DMS153 treated with DMSO at 0.1 percent for 48 hours (cell line): Measurements from ENCODE around the gene STON2.
A peak's percentile ranks its signal among the peaks of the same experiment; 100 is the strongest.

Source experiments
- DNase-seq: peaks from one replicate; lab custom pipeline; 2025; ENCODE audit not compliant: unreplicated experiment; lab: John Stamatoyannopoulos, UW

Gene STON2

DNA sequence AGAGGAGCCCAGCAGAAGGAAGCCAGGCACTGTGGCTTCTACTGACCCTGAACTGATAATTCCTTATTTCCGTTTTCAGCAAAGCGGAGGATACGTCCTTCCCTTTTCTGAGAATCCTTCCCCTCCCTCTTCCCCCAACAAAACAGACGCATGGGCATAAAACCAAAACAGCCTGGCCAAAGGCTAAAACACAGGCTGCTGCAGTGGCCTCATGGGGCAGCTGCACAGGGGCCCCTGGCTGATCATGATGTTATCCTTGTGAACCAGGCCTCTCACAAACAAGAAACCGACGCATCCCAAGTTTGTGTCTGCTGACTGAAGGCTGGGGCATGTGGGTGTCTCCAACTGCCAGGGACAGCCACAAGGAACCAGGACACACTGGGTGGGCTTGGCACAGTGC, 23.4 kb upstream of the STON2 start:
- DNase-seq: no peak

DNA sequence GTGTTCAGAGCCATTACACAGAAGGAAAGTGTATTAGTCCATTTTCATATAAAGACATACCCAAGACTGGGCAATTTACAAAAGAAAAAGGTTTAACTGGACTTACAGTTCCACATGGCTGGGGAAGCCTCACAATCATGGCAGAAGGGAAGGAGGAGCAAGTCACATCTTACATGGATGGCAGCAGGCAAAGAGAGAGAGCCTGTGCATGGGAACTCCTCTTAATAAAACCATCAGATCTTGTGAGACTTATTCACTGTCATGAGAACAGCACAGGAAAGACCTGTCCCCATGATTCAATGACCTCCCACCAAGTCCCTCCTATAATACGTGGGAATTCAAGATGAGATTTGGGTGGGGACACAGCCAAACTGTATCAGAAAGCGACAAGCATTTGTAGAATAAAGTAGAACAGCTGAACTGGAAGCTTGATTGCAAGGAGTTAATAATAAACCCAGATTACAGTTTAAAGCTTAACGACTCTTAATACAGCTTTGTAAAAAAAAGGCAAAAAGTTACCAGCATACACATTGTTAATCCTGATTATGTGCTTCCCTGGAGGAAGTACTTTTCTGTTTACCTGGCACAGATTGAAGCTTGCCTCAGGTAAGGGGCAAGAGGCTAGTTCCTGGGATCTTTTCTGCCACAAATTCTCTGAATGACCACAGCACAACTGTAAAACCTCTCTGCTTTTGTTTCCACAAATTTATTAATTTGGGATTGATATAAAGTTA, 18.1 kb upstream of the STON2 start:
- no peak for DNase-seq

DNA sequence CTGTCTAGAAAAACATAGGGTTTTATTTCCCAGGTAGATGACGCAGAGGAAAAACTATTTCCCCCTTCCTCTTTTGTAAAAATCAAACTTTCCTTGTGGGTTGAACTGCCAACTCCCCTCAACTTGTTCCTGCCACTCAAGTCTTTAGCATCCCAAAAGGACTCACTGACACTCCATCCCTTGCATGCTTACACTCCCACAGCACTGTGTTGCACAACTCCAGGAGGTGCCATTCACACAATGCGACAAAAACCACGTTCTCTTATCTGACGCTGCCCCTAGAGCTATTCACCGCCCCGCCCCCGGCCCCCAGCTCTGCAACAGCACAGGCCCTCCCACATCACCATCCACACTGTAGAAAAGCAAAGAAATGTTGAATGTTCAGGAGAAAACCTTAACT, 16.9 kb upstream of the STON2 start:
- no peak for DNase-seq

DNA sequence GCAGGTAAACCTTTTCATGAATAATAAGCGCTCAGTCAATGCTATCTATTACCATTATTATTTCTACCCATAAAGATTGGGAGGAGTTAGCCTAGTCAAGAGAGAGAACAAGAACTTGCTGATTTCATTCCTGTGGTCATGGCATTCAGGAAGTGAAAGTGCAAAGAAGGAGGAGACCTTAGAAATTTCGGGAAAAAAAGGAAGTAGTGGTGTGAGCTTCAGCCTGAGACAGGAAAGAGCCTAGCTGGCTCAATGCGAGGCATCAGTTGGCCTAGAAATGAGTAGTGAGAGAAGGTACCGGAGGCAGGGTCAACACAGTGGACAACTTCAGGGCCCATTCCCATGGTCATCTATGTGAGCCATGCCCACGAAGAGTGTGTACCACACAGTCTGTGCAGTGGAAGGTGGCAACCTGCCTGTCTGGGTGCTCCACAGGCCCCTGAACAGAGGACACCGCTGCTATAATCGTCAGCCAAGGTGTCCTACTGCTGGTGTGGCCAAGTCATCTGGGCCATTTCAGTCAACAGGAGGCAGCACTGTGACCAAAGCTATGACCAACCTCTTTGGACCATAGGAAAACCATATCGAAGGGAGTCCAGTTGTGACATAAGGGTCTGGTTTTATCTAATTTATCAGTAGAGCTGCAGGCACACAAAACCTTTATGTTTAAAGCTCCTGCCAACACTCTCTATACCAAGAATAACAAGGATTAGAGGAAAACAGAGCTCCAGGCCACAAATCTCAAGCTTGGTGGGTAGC, 16.2 kb upstream of the STON2 start:
- no peak for DNase-seq

DNA sequence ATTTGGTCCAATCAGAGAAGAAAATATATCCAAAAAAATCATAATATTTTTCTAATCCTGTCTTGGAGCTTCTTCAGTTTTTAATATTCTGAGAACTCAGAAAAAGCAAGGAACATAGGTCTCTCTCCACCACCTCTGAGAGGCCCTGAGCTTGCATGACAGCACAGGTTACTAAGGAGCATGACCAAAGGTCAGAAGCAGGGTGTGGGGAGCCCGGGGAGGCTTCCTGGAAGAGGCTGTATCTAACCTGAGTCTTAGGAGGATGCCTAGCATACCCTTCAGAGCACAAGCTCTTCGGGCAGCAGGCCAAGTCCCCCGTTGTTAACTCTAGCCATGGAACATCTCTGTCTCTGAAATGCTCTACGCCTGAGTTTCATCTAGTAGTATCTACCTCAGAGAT, 15.7 kb upstream of the STON2 start:
- DNase-seq: no peak

DNA sequence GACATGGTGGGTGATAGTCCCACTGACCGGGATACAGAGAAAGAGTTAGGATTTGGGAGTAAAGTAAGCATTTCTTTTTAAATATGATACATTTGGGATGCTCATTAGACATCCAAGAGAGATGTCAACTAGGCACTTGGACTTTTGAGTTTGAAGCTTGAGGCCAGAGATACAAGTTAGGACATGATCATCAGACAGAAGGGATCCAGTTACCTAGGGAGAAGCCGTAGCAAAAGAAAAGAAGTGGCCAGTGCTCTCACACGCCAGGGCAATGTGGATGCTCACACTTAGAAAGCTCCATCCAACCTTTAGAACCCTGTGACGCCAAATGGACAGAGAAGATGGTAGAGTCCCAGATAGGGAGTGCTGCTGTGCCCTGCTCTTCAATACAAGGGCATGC, 14.0 kb upstream of the STON2 start:
- DNase-seq: no peak

DNA sequence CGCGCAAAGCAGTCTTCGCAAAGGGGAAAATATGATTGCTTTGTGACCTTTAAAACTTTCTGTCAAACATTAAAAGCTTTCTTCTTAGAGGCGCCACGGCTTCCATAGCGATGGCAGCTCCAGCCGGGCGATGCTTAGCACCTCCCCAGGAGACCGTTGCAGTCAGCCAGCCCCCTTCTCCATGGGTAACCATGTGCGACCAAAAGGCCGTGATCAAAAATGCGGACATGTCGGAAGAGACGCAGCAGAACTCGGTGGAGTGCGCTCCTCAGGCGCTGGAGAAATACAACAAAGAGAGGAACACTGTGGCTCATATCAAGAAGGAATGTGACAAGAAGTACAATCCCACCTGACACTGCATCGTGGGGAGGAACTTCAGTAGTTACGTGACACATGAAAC, 12.7 kb upstream of the STON2 start:
- no peak for DNase-seq

DNA sequence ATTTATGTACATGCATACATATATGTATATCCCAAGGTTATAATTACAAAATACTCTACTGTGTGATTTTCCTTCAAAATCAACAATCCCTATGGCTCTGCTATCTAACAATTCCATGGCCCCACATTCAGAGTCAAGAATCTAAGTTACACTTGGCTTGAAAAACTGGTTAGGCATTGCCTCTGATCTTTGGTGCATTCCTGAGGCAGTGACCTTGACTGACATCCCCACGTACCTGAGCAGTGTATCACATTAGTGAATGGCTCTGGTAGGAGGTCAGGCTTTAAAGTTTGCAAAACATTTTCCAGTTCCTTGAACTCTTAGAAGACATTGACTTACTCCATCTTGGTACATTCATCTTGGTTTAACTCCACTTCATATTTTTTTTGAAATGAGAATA, 8.5 kb upstream of the STON2 start:
- DNase-seq: no peak

DNA sequence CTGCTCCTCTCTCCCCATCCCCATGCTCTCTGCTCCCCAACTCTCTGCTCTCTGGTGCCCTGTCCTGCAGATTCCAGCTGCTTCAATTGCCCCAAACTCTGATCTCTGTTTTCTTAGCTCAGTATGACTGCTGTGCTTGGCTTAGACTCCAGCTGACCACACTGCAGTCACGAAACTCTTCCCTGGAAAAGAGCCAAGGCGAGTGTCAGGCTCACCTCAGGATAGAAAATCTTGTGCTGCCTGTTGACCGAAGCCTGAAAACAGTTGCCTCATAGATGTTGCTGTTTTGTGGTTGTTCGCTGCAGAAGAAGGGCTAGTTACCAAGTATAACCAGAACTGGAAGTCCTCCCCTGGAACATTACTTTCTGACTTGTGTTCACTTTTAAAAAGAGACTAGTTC, 6.7 kb upstream of the STON2 start:
- no peak for DNase-seq

DNA sequence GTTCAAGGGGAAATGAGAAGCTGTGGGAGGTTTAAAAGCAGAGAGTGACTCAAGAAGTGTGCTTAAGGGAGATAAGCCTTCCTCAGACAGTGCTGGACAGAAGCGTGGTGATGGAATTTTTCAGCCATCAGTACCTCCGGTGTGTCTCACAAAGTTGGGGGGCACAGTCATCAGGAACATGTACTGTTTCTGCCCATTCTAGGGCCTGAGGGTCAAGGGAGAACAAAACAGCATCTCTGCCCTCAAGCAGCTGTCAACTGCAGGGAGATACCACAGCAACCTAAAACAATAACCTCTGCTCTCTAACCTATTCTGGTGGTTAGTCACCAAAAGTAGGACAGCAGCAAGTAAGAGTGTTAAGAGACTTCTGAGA, 2.0 kb upstream of the STON2 start:
- DNase-seq: no peak

DNA sequence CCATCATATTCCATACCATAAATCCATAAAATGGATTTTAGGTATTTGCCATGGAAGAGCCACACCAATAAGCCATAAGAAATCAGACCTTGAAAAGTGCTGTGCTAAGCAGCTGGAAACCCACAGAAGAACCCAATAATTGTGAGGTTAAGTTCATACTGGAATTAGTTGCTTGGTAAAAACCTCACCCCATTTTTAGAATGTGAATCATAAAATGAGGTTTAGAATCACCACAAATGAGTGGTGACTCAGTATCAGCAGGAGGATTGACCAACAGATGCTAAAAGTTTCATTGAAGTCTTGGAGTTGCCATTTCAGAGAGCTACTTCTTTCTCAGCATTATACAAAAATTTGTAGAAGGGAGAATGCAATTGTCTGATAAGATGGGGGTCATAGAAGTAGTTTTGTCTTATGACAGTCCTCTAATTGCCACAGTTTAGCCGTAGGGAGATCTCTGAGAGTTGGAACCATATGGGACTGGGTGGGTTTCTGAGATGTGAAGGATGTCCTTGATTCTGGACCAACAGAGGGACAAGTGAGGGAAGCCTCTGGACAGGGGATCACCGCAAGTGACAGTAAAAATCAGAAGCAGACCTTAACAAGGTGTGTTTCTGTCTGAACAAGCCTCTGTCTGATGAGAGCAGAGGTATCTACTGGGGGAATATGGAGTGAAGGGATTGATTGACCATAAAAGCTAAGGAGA, 1.4 kb upstream of the STON2 start:
- DNase-seq: no peak

DNA sequence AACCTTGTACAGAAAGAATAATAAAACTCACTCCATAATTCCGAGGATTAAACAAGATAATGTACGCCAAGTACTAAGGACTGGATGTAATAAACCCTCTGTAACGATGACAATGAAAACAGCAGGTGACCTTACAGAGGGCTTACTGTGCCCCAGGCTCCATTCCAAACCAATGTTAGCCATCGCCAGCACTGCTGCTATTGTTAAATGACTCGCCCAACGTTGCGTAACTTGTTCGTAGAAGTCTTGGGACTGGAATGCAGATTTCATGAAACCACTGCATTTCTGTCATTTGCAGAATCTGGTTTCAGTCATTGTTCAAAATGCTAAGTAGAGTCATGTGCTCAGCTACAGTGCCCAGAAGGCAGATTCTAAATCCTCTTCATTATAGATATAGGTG, 728 bp upstream of the STON2 start:
- DNase-seq: peak; percentile 7

DNA sequence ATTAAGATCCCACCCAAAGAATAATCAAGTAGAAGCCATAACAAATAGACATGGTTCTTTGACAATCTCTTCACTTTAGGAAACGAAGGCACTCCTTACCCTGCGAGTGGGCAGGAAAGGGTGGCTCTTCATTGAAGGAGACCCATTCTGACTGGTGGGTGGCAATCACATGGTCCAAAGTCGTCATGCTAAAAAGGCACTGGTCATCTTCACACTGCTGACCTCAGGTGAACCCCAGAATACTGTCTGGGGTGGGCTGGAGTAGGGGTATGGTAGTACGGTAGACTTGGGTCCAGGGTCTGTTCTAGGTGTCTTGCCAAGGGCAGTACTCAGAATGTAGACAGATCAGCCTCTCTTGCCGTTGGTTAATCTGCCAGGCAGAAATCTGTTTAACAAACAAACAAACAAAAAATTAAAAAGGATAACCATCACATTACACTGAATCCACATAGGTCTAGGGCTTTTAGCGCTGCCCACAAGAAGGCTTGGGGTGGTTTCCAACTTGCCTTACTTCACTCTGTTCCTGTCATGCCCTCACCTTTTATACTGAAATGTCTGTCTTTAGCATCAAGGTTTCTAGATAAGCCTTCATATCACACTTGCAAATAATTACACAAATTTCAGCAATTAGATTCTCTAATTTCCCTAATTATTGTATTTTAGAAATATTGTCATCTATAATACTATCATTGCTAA, 1.8 kb downstream of the STON2 start:
- no peak for DNase-seq

DNA sequence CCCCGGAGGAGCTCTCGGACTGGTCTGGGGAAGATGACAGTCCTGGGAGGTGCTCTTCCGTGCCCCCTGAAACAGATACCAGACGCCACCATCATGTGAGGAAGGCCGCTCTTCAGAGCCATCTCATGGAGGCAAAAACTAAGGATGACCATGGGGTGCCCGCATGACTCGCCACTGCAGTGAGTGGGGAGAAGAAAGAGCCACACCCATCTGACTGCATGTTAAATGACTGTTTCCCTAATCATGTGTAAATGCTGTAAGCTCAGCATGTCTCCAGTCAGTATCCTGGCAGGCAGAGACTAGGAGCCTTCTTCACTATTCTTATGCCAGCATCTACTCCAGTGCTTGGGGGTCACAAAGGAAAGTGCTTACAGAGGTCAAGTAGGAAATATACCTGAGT, 4.0 kb downstream of the STON2 start:
- DNase-seq: no peak

DNA sequence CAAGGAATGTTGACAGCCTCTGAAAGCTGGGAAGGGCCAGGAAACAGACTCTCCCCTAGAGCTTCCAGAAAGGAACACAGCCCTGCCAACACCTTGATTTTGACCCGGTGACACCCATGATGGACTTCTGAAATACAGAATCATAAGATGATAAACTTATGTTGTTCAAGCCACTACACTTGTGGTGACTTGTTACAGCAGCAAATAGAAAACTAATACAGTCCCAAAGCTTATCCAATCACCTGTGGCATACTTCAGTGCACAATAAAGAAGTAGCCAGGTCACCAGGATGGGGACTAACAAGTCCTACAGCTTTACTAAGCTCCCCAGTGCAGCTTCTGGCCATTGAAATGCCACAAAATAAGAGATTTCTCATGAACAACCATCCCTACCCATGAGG, 5.4 kb downstream of the STON2 start:
- no peak for DNase-seq

DNA sequence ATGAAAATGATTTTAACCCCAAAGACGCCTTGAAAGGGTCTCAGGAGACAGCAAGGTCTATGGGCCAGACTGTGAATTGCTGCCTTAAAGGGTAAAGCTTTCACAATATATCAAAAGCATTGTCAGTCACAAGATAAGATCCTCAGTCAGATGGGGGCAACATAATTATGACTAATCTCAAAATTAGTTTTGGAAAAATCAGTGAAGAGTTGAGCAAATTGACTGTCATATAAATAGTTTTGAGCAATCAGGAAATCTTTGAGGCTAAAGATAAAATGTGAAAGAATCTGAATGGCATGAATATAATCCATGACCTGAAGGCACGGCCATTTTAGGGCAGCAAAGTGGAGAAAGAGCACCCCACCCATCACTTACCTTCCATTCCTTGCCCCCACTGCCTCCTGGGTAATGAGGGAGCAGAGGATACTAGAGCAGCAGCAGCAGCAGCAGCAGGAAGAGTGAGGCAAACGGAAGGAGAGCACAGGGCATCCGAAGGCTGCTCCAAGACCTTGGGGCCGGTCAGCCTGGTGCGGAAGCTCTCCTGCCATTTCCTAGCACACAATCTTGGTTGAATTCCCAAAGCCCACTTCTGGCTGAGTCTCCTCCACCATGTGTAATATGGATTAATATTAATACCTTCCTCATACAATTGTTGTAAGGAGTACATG, 7.0 kb downstream of the STON2 start:
- DNase-seq: no peak

DNA sequence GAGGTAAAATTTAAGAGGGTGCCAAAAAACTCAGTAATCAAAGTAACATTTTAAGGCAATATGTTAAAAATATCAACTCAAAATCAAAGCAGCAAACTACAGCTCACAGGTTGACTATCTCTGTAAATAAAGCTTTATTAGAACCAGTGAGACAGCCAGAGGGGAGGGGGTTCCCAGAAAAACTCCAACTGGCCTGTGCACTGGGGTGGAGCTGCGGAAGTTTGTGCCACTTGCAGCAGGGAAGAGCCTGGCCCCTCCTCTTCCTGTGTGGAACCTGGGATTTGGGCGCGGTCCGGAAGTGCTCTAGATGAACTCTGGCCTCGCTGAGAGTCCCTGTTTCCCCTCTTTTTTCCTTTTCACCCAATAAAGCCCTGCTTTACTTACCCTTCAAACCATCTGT, 8.1 kb downstream of the STON2 start:
- no peak for DNase-seq

DNA sequence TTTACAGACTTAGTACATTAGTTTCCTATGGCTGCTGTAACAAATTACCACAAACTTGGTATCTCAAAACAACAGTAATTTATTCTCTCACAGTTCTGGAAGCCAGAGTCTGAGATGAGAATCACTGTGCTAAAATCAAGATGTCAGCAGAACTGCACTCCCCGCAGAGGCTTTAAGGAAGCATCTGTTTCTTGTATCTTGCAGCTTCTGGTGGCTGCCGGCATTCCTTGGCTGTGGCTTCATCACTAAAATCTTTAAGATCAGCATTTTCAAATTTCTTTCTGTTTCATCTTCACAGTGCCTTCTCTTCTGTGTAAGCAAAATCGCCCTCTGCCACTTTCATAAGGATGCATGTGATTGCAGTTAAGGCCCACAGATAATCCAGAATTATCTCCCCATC, 9.4 kb downstream of the STON2 start:
- DNase-seq: no peak

DNA sequence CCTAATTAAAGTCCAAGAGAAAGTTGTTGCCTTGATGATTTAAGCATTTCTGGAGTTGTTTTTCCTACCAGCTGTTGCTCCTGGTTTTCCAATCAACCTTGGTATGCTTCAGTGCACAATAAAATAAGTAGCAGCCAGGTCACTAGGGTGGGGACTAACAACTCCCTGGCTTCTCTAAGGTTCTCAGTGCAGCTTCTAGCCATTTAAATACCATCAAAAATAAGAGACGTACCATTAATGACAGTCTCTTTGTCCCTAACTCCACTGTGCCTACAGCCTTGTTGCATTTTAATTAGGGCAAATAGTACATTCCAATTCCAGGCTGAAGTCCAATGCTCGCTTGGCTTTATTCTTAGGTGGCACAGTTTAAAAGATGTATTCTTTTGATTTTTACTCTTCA, 11.8 kb downstream of the STON2 start:
- no peak for DNase-seq

DNA sequence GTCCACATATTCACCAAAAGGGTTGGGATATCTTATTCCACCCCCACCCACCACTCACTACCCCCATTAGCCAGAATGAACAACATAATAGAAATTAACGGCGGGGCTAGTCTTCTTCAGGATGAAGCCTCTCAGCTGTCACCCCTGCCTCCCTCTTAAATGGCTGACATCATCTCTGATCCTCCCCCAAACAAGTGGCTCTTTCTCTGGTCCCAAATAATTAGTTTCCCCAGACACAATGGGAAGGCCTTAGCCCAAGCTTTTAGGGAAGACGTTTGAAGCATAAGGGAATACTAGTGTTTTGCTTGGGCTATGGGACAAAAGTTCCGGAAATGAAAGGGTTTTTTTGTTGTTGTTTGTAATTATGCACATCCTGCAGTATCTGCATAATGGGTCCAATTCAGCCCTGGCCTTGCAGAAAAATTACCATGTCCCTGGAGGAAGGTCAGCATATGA, 13.8 kb downstream of the STON2 start:
- no peak for DNase-seq

DNA sequence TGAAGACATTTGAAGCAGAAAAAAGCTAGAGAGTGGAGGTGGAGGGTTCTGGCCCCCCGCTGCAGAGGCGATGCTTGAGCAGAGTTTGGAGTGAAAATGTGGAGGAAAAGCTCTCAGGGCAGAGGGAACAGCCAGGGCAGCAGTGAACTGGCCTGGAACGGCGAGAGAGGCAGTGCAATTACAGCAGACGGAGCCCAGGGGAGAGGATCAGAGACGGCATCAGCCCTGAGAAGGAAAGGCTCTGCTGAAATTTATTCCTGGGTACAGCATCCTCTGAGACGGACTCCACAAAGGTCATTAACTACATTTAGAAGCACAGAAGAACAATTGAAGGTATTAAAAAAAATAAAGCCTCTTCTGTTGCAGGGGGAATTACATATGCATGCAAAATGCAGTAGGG, 14.2 kb downstream of the STON2 start:
- no peak for DNase-seq
